ENCODE measurements around the gene CNTN4. TPM values are rescaled to one million over a fixed set of nuclear protein-coding genes. Genes with fewer than 3 reads are reported as not detected.

Gene CNTN4
- total RNA-seq, 1 donor, result under 0.01 TPM

DNA sequence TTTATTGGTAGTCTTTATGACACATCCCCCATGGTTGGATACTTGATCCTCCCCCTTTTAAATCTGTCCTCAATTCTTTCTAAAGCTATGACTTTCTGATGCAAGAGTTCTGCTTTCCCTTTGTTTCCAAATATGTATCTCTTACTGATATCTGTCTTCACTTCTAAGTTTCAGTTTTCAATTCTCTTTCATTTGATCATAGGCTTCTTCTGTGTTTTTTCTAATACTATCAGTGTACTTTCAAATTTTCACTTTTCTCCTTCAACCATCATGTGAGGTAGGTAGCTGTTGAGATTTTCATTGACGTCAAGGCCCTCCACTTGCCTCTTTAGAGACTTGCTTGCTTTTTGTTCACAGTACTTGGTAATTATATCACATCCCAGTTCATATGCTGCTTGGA is 436.5 kb downstream of the CNTN4 start:
- no peaks in the 10 kb centered on the region for H3K36me3 ChIP-seq (ENCODE audit: insufficient read depth, low read length)
- H3K27ac ChIP-seq (ENCODE audit: low read depth, low read length), result no peak overlapping the region
- H3K9me3 ChIP-seq (ENCODE audit: low read depth, low read length), result peaks cover 3% of the 10 kb centered on the region
- H3K4me3 ChIP-seq (ENCODE audit: insufficient read depth, low read length), result no peak overlapping the region
- H3K4me2 ChIP-seq (ENCODE audit: insufficient read depth, low read length), result no peak overlapping the region
- no peaks in the 10 kb centered on the region for H3K4me1 ChIP-seq (ENCODE audit: insufficient read depth, low read length)
- TF ChIP-seq, protein P1, sequence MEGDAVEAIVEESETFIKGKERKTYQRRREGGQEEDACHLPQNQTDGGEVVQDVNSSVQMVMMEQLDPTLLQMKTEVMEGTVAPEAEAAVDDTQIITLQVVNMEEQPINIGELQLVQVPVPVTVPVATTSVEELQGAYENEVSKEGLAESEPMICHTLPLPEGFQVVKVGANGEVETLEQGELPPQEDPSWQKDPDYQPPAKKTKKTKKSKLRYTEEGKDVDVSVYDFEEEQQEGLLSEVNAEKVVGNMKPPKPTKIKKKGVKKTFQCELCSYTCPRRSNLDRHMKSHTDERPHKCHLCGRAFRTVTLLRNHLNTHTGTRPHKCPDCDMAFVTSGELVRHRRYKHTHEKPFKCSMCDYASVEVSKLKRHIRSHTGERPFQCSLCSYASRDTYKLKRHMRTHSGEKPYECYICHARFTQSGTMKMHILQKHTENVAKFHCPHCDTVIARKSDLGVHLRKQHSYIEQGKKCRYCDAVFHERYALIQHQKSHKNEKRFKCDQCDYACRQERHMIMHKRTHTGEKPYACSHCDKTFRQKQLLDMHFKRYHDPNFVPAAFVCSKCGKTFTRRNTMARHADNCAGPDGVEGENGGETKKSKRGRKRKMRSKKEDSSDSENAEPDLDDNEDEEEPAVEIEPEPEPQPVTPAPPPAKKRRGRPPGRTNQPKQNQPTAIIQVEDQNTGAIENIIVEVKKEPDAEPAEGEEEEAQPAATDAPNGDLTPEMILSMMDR (IDR thresholded peaks at IDR 0.05; ENCODE audit: extremely low read depth, low read depth, low read length), result no peak
- no peaks in the 10 kb centered on the region for H4K20me1 ChIP-seq (ENCODE audit: insufficient read depth, low read length)
- no peak overlapping the region for H2AFZ ChIP-seq (ENCODE audit: low read length)
- no peaks in the 10 kb centered on the region for H3K27me3 ChIP-seq (ENCODE audit: insufficient read depth, low read length)
- H3K79me2 ChIP-seq (ENCODE audit: insufficient read depth, low read length), result no peaks in the 10 kb centered on the region
- no peak for DNase-seq (ENCODE audit: insufficient read length, low spot score, missing footprints)

DNA sequence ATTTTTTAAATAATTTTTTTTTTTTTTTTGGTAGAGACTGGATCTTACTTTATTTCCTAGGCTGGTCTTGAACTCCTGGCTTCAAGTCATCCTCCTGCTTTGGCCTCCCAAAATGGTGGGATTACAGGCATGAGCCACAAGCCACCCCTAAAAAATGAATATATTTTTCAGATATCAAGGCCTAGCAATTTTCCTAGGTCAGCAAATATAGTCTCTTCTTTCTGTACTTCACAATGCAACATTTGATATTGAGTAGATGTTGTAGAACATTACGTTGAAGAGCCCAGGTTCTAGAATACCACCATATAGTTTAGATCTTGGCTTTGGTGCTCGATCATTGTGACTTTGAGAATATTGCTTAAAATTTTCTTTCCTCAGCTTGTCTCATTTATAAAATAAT is 437.9 kb downstream of the CNTN4 start:
- Histone ChIP-seq H3K4me3 (ENCODE audit: insufficient read depth, low read length) (no peak overlapping the region), H4K20me1 (ENCODE audit: insufficient read depth, low read length) (no peaks in the 10 kb centered on the region), H3K27ac (ENCODE audit: low read depth, low read length) (no peak overlapping the region), H3K4me1 (ENCODE audit: insufficient read depth, low read length) (no peaks in the 10 kb centered on the region), H3K79me2 (ENCODE audit: insufficient read depth, low read length) (no peaks in the 10 kb centered on the region), H3K4me2 (ENCODE audit: insufficient read depth, low read length) (no peak overlapping the region), H2AFZ (ENCODE audit: low read length) (no peak overlapping the region), H3K36me3 (ENCODE audit: insufficient read depth, low read length) (no peaks in the 10 kb centered on the region), H3K27me3 (ENCODE audit: insufficient read depth, low read length) (no peaks in the 10 kb centered on the region), H3K9me3 (ENCODE audit: low read depth, low read length) (peaks cover 2% of the 10 kb centered on the region)
- TF ChIP-seq, protein P1 (IDR thresholded peaks at IDR 0.05; ENCODE audit: extremely low read depth, low read depth, low read length), result no peak
- no peak for DNase-seq (ENCODE audit: insufficient read length, low spot score, missing footprints)

DNA sequence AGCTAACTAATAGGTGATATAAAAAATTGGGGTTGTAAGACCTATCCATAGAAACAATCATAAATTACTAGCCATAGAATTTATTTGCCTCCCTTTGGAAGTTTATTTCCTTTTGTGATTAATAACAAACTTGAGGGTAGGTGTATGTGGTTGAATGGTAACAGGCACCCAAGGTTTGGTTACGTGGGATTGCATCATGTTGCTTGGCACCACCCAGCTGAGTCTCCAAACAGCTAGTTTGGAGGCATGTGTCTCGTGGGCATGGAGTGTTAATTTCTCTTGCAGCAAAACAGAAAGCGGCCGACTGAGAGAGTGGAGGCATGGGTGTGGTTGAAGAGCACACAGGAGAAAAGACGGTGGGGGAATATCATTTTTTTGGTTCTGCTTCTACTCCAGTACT is 441.4 kb downstream of the CNTN4 start:
- Histone ChIP-seq H3K36me3 (ENCODE audit: insufficient read depth, low read length) (no peaks in the 10 kb centered on the region), H3K4me2 (ENCODE audit: insufficient read depth, low read length) (no peak overlapping the region), H3K27me3 (ENCODE audit: insufficient read depth, low read length) (no peaks in the 10 kb centered on the region), H3K4me1 (ENCODE audit: insufficient read depth, low read length) (no peaks in the 10 kb centered on the region), H4K20me1 (ENCODE audit: insufficient read depth, low read length) (no peaks in the 10 kb centered on the region), H3K4me3 (ENCODE audit: insufficient read depth, low read length) (no peak overlapping the region), H3K9me3 (ENCODE audit: low read depth, low read length) (peaks cover 8% of the 10 kb centered on the region), H2AFZ (ENCODE audit: low read length) (no peak overlapping the region), H3K27ac (ENCODE audit: low read depth, low read length) (no peak overlapping the region), H3K79me2 (ENCODE audit: insufficient read depth, low read length) (no peaks in the 10 kb centered on the region)
- TF ChIP-seq, protein P1 (IDR thresholded peaks at IDR 0.05; ENCODE audit: extremely low read depth, low read depth, low read length), result no peak
- DNase-seq (ENCODE audit: insufficient read length, low spot score, missing footprints), result no peak

DNA sequence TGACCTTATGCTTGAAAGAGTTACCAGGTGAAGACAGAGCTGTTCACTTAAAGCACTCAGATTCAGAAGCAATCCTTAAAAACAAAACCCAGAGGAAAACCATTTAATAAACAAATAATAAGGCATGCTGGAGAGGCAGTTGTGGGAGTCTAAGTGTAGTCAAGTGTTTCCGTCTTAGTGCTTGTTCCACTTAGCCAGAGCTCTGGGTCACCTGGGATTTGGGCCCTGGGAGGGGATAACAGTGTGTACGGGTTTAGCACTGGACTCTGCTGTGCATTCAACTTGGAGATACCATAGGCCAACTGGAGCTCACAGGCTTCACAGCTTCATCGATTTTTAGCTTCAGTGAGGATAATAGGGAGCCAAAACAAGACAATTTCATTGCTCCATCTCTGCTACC is 444.6 kb downstream of the CNTN4 start:
- no peak overlapping the region for H3K4me3 ChIP-seq (ENCODE audit: insufficient read depth, low read length)
- no peak overlapping the region for H3K4me2 ChIP-seq (ENCODE audit: insufficient read depth, low read length)
- H3K4me1 ChIP-seq (ENCODE audit: insufficient read depth, low read length), result no peaks in the 10 kb centered on the region
- no peak overlapping the region for H2AFZ ChIP-seq (ENCODE audit: low read length)
- no peak overlapping the region for H3K27ac ChIP-seq (ENCODE audit: low read depth, low read length)
- H3K27me3 ChIP-seq (ENCODE audit: insufficient read depth, low read length), result no peaks in the 10 kb centered on the region
- no peaks in the 10 kb centered on the region for H3K79me2 ChIP-seq (ENCODE audit: insufficient read depth, low read length)
- peaks cover 8% of the 10 kb centered on the region for H3K9me3 ChIP-seq (ENCODE audit: low read depth, low read length)
- TF ChIP-seq, protein P1 (IDR thresholded peaks at IDR 0.05; ENCODE audit: extremely low read depth, low read depth, low read length), result no peak
- no peaks in the 10 kb centered on the region for H3K36me3 ChIP-seq (ENCODE audit: insufficient read depth, low read length)
- no peaks in the 10 kb centered on the region for H4K20me1 ChIP-seq (ENCODE audit: insufficient read depth, low read length)
- no peak for DNase-seq (ENCODE audit: insufficient read length, low spot score, missing footprints)

Data from osteoblast (primary cell).